ENCODE data around the gene PREX1.

The PREX1 gene

GRCh38 chr20:48711696-48712464 lies 115.9 kb downstream of the PREX1 start:
- no peak for DNase-seq

GRCh38 chr20:48711044-48711428 lies 116.8 kb downstream of the PREX1 start:
- DNase-seq, result no peak

DNA sequence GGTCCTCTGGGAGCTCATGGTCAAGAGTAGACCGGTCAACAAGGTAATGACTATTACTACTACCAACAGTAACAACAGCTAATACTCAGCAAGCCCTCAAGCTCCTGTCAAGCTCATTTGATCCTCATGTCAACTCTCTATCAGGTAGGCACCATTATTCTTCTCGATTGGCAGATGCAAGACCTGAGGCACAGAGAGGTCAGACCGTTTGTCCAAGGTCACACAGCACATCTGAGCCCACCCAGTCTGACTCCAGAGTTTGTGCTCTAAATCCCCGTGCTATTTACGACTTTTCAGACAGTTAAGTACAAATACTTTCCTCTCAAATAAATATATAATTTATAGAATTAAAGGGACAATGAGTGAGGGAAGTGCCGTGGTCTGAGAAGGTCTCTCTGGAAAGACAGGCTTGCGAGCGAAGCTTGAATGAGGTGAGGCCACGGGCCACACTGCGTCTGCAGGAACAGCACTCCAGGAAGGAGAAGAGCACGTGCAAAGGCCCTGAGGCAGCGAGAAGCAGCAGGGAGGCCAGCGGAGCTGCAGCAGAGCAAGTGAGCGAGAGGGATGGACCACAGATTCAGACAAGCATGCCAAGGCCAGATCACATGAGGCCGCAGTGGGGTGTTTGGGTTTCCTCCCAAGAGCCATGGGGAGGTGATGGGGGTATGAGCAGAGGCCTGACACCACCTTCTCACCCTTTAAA lies 117.3 kb downstream of the PREX1 start:
- no peak for DNase-seq

DNA sequence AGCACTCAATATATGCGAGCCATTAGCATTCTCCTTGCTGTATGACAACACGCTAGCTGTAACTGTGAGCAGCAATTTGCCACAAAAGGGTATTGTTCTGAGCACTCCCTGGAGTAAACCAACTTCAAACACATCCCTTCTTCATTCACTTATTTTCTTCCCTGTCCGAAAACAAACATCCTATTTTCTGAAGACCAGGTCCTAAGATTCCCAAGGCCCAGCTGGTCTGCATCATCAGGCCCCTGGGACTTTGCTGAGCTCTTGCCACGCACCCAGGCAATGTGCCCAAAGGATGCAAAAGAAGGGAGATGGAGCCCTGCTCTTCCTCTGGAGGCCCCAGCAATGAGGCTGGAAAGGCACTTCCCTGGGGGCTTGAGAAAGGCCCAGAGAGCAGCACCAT lies 118.1 kb downstream of the PREX1 start:
- no peak for DNase-seq

DNA sequence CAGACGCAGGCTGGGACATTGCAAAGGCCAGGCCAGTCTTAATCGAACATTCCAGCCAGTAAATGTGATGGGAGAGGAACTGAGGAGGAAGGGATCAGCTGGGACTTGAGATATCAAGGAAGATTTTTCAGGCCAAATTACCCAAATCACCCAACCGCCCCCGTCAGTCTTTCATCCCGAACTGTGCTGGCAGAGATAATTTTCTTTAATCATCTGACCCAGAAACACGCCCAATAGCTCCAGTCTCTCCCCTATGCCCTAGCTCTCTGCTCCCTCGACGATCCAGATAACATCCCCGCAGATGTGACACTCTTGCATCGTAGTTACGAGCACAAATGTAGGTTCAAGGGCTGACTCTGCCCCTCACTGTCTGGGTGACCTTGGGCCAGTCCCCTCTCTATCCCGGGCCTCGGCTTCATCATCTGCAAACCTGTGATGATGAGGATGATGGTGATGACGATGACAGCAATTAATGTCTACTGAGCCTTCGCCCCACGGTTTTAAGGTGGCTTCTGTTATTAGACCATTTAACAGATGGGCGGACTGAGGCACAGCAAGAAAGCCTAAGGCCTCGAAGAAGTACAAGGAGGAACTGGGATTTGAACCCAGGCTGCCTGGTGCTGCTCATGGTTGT lies 118.6 kb downstream of the PREX1 start:
- no peak for DNase-seq

GRCh38 chr20:48708630-48709029 lies 119.2 kb downstream of the PREX1 start:
- DNase-seq, result no peak

- DNase-seq, result no peak
Measured at GRCh38 chr20:48708116-48708515, 119.7 kb downstream of the PREX1 start.

- no peak for DNase-seq
Measured at GRCh38 chr20:48706710-48707365, 121.0 kb downstream of the PREX1 start.

- DNase-seq, result peak; percentile 7 to 16
Measured at GRCh38 chr20:48706116-48706656, 121.6 kb downstream of the PREX1 start.

DNA sequence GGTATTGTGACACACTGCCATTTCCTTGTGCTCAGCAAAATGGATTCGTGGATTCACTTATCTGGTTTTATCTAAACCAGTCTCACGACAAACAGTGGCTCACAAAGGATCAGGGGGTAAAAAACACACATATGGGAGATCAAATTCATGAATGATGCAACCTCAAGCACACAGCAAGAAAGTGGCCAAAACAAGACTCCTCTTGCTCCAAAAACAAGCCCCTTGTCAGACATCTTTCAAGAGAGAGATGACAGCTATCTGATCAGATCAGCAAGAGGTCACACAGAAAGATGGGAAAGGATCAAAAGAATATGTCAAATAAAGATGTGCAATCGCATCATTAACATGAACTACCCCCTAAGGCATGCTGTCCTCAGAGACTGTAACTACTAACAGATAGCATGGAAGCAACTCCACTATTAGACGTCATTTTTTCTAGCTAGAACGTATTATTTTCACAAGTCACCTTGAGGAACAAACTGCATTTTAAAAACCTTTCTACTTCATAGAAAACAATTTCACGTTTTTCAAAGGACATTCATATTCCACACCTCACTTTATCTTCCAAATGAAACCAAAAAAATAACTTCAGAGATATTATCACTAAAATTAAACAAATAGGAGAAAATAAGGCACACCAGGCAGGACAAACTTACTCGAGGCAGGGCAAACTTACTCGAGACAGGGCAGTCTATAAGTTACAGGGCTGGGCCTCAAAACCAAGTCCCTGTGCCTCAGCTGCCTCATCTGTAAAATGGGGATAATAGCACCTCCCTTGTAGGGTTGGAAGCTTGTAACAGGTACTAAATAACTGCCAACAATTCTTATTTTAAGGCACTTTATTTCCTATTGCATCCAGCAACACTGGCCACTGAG lies 122.3 kb downstream of the PREX1 start:
- DNase-seq, result no peak

GRCh38 chr20:48704761-48705160 lies 123.0 kb downstream of the PREX1 start:
- DNase-seq, result no peak

- DNase-seq, result no peak
Measured at GRCh38 chr20:48703511-48704219, 124.1 kb downstream of the PREX1 start.

DNA sequence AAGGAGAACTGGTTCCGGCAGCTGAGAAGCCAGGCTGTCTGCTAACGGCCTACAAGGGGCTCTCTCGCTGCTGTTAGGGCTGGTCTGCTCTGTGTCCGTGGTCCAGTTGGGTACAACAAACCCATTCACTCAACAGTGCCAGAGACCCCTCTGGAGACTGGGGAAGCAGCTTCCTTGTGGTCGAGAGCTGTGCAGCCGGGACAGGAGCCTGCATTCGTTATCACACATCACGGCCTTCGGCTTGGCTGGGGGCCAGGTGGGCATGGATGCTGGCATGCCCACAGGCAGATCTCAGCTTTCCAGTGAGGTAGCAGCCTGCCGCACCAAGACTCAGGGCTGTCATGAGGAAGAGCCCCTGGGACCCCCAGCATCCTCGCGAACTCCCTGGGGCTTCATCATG lies 124.7 kb downstream of the PREX1 start:
- no peak for DNase-seq

DNA sequence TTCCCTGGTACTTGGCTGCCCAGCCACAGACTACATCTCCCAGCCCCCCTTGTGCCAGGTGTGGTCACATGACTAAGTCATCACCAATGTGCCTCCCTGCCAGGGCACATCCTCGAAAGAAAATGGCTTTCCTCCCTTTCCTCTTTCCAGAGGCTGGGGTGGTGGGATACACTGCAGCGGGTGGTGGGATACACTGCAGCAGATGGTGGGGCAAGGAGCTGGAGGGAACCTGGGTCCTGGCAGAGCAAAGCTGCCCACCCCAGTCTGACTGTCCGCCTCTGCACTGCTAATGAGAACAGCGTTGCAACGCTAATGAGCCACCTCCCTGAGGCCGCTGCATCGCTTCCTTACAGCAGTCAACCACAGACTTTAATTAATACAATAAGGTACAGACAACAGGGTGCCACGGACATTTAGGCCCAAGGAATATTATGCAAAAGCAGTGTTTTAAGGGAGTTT lies 125.3 kb downstream of the PREX1 start:
- DNase-seq, result no peak

DNA sequence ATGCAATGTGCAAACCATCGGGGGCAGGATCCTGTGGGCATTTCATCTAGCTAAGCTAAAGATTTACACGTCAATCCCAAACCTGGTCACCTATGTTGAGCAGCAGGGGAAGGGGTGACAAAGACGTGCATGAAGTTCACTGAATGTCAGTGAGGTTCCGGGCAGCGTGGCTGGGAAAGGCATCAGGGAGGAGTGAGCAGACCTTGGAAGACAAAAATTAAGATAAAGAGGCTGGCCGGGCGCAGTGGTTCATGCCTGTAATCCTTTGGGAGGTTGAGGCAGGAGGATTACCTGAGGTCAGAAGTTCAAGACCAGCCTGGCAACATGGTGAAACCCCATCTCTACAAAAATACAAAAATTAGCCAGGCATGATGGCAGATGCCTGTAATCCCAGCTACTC lies 126.1 kb downstream of the PREX1 start:
- no peak for DNase-seq

- no peak for DNase-seq
Measured at GRCh38 chr20:48698507-48699267, 129.1 kb downstream of the PREX1 start.

DNA sequence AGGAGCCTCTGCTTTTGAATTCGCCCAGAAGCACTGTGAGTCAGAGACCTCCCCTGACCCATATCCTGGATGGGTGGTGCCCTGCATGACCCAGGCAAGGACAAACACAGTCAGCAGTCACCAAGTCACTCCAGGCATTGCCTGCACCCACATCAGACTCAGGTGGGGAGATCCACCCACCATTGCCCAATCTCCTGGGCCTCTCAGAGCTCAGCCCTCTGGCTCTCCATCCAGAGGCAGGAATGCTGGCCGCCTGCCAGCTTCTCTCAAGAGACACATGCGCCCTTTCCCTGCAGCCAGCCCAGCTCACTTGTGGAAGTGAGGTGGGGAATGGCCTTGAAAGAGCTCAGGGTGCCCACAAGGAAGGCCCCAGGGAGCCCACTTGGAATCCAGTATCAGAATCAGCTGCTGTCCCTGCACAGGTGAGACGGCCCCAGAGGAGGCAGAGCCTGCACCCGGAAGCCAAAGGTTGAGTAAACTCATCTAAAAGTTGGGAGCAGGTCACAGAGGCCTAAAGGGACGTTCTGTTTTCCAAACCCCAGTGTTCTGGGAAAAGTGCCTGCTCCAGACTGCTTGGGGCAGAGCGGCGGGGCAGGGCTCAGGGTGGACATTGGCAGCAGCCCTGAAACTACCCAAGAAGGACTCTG lies 129.8 kb downstream of the PREX1 start:
- DNase-seq, result no peak

GRCh38 chr20:48696671-48697070 lies 131.1 kb downstream of the PREX1 start:
- DNase-seq, result no peak

GRCh38 chr20:48695738-48696137 lies 132.1 kb downstream of the PREX1 start:
- DNase-seq, result no peak

DNA sequence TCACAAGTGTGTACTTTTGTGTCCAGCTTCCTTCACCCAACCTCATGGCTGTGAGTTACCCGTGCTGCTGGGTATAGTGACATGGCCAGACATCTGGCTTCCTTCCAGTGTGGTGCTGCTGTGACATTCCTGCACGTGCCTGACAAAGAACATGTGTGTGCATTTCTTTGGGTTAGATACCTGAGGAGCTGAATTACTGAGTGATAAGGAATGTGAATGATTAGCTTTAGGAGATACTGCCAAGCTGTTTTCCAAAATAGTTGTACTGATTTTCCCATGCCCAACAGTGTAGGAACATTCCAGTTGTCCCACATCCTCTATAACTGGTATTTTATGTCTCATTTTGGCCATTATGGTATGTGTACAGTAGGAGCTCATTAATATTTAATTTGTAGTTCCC lies 132.5 kb downstream of the PREX1 start:
- DNase-seq, result no peak

Data from AML-193 (cell line).